Measurements from ENCODE around the gene SCFD2. TPM values are rescaled to one million over a fixed set of nuclear protein-coding genes. Genes with fewer than 3 reads are reported as not detected.
A peak's percentile ranks its signal among the peaks of the same experiment; 100 is the strongest.
"Not testable (repeated sequence)": the region's sequence is repeated elsewhere in the genome, so short reads cannot be mapped to it uniquely, and the experiment has no call there.

Gene SCFD2
- total RNA-seq, 1 experiment from 2014 or later, result 25.3 TPM

DNA sequence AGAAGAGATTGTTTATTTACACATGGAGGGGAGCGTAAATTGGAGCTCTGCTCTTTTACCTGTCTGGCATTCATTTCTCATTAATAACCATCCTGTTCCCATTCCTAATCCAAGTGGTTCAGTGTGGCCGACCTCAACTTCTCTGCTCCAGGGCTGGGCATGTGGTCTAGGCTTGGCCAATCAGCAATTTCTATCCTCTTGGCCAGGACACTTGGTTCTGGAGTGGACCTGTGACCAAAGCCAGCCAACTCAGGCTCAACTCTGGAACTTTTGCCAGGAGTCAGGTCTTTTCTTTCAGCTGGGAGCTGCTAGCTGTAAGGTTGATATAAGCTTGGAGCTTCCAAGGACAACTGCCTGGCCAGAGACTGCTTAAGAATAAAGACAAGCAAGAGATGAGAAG lies 519.4 kb downstream of the SCFD2 start:
- H3K27me3 ChIP-seq, result no peaks in the 10 kb centered on the region
- H3K9me3 ChIP-seq (replicated peaks), result no peaks in the 10 kb centered on the region
- no peak overlapping the region for H3K4me3 ChIP-seq
- 0 out of 2 replicates have a peak, but pooled peaks cover 4% of the 10 kb centered on the region for H3K4me1 ChIP-seq
- H3K36me3 ChIP-seq, result no peaks in the 10 kb centered on the region
- no peak overlapping the region for H3K27ac ChIP-seq
- no peak for DNase-seq

DNA sequence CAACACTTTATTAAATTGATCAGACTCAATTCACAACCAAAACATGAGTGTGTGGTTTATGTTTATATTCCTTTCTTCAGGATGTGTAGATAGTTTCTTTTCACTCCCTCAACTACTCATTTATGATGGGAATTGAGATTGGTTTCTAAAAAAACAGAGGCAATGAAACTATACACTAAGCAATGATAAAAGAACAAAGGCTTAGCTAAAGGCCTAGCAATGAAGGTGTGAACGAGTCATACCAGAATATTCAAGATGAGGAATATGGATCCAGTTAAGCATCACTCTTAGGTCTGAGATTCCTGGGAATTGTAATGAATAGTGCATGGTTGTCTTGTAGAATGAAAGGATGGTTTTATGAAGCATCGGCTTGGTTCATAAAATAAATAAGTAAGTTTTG lies 521.3 kb downstream of the SCFD2 start:
- Histone ChIP-seq H3K27me3 (no peaks in the 10 kb centered on the region), H3K4me1 (peaks cover 10% of the 10 kb centered on the region), H3K36me3 (no peaks in the 10 kb centered on the region), H3K27ac (no peak overlapping the region), H3K9me3 (replicated peaks) (no peaks in the 10 kb centered on the region), H3K4me3 (no peak overlapping the region)
- no peak for DNase-seq

DNA sequence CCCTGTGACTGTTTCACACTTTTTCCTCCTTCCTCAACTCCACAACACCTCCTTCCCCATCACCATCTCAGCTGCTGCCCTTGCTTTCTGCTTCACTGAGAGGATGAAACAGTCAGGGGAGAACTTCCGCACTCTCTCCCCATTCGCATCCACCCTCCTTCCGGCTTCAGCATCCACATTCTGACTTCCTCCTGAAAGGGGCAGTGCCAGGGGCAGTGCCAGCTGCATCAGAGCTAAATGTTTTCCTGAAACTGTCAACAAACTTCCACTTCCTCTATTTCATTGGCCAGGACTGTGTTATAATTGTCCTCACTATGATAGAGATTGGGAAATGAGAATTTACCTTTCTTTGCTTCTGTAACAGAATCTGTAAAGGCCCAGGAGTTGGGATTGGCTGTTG lies 521.9 kb downstream of the SCFD2 start:
- Histone ChIP-seq H3K9me3 (replicated peaks) (no peaks in the 10 kb centered on the region), H3K4me3 (no peak overlapping the region), H3K4me1 (peaks cover 17% of the 10 kb centered on the region), H3K27ac (no peak overlapping the region), H3K36me3 (no peaks in the 10 kb centered on the region), H3K27me3 (no peaks in the 10 kb centered on the region)
- DNase-seq, result no peak

DNA sequence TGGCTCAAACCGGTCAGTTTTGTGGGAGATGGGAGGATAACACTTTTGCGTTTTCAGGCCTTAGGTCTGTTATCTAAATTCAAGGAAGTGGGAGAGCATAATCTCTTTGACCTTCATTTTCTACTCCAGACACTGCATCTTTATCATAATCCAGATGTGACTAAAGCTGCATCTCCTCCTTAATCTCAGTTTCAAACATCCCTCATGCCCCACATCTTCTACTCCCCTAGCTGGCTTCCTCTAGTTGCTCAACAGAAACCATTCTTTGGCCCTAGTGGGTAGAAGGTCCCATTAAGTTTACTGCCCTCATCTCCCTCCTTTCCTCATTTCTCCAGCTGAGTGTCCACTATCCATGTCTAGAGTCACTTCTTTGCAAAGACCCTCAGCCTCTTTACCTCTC lies 522.5 kb downstream of the SCFD2 start:
- no peaks in the 10 kb centered on the region for H3K9me3 ChIP-seq (replicated peaks)
- DNase-seq, result no peak
- H3K4me3 ChIP-seq, result no peak overlapping the region
- peaks cover 23% of the 10 kb centered on the region for H3K4me1 ChIP-seq
- H3K27me3 ChIP-seq, result no peaks in the 10 kb centered on the region
- no peaks in the 10 kb centered on the region for H3K36me3 ChIP-seq
- H3K27ac ChIP-seq, result no peak overlapping the region

- peaks cover 21% of the 10 kb centered on the region for H3K4me1 ChIP-seq
- DNase-seq, result no peak
- no peaks in the 10 kb centered on the region for H3K9me3 ChIP-seq (replicated peaks)
- H3K27ac ChIP-seq, result no peak overlapping the region
- no peaks in the 10 kb centered on the region for H3K27me3 ChIP-seq
- H3K36me3 ChIP-seq, result no peaks in the 10 kb centered on the region
- no peak overlapping the region for H3K4me3 ChIP-seq
Observed at GRCh38 chr4:52842792-52843191, 523.1 kb downstream of the SCFD2 start.

DNA sequence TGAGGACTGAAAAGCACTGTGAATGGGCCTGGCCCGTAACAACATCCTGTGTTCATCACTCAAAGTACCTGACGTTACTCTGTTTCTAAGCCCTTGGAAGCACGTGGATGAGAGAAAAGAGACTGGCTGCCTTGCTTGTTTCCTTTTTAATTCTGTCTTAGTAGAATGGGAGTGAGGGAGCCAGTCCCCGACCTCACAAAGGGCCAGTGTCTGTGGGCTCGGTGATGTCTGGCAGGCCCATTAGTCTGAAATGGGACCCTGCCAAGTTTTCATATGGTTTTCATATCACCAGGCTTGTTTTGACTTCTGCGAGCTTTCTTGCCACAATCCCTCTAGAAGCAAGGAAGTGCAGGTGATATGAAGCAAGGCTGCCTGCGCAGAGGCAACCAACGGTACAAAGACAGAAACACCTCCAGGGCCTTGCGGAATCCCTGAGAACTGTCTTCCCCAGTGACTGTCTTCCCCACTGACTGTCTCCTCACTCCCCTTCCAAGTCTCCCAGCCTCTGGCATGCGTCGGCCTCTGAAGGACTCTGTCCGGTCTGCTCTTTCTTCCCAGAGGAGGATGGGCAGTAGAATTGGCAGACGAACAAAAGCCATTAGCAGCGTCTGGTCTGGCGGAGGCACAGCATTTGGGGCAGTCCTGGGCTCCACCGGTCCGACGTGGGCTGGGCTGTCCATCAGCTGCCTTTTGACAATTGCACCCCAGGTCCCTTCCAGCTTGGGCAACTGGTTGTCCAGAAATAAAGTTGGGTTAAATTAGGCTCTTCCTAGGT lies 524.0 kb downstream of the SCFD2 start:
- H3K4me1 ChIP-seq, result peaks cover 30% of the 10 kb centered on the region
- no peak for DNase-seq
- H3K27me3 ChIP-seq, result no peaks in the 10 kb centered on the region
- no peaks in the 10 kb centered on the region for H3K36me3 ChIP-seq
- no peaks in the 10 kb centered on the region for H3K9me3 ChIP-seq (replicated peaks)
- no peak overlapping the region for H3K27ac ChIP-seq
- H3K4me3 ChIP-seq, result no peak overlapping the region

- Histone ChIP-seq H3K9me3 (replicated peaks) (no peaks in the 10 kb centered on the region), H3K36me3 (no peaks in the 10 kb centered on the region), H3K4me1 (peaks cover 39% of the 10 kb centered on the region), H3K27ac (no peak overlapping the region), H3K27me3 (no peaks in the 10 kb centered on the region), H3K4me3 (no peak overlapping the region)
- no peak for DNase-seq
Observed at GRCh38 chr4:52840531-52841370, 525.1 kb downstream of the SCFD2 start.

DNA sequence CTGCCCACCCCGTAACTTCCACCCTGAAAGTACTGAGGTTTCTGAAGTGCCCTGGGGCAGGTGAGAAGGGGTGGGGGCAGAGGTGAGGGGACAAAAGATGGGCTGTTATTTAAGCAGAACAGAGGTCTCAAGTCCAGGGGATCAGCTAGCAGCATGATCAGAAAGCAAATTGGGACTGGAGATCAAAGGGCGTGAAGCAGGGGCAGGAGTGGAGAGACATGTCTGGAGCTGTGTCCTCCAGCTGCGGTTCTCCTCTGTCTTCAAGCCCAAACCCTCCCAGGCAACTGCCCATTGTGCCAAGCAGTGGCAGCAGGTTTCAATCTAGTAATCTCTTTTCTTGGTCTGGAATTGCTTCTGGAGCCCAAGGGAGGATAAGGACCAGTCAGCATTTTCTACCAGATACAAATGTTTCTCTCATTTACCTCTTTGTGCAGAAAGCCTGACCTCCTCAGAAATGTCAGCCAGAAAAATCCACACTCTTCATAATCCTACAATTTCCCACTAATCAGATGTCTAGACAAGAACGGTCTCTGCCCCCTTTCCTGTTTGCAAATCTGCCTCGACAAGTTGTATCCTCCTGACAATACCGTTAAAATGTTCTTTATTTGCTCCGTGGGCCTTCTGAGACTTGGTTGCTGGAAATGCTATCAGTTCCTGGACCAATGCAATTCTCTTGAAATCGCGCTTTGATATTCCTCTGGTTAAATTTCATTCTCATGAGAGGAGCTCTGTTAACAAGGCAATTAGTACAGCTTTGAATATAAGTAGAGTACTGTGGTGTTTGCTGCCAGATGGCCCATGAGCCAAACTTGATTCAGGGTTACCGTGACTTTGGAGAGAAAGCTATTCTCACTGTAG lies 526.9 kb downstream of the SCFD2 start:
- no peaks in the 10 kb centered on the region for H3K9me3 ChIP-seq (replicated peaks)
- H3K36me3 ChIP-seq, result no peaks in the 10 kb centered on the region
- H3K27ac ChIP-seq, result peak overlapping the region; percentile 99
- H3K27me3 ChIP-seq, result no peaks in the 10 kb centered on the region
- peaks cover 39% of the 10 kb centered on the region for H3K4me1 ChIP-seq
- H3K4me3 ChIP-seq, result peak overlapping the region; percentile 38
- DNase-seq, result peak; percentile 33 to 57

DNA sequence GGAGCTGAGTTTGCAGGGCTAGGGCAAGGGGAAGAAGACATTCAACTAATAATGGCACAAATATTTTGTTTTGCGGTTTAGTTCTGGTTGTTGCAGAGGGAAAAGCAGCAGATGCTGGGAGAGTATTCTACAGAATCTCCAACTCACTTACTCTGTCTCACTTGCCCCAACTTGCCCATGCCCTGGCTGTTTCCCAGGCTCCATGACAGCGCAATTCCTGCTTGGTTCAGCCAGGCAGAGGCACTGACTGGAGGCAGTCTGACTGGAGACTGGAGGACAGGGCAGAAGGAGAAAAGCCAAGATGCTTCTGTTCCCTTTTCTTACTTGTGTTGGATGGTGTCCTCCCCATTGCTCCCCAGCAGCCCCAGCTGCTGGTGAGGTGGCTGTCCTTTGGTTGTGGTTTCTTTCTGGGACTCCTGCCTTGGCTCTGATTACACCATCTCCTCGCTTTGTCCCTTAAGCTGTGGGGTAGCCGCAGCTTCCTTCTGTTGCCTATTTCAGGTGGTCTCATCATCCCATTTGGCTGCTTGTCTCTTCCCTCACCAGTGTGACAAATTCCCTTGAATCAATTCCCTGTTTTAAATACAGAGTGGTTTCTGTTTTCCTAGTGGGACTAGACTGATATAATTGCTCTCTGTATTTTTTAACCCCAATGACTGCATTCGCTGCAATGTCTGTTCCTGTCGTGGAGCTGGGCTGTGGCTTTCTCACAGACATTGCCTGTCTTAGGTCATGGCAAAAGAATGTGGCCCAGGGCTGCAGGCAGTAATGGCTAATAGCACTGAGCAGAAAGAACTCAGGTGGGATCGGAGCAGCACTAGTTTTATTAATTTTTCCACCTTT lies 527.9 kb downstream of the SCFD2 start:
- Histone ChIP-seq H3K4me3 (peak overlapping the region; percentile 38), H3K9me3 (replicated peaks) (no peaks in the 10 kb centered on the region), H3K27me3 (no peaks in the 10 kb centered on the region), H3K4me1 (peaks cover 39% of the 10 kb centered on the region), H3K36me3 (no peaks in the 10 kb centered on the region), H3K27ac (peak overlapping the region; percentile 99)
- peak; percentile 93 to 95 for DNase-seq

DNA sequence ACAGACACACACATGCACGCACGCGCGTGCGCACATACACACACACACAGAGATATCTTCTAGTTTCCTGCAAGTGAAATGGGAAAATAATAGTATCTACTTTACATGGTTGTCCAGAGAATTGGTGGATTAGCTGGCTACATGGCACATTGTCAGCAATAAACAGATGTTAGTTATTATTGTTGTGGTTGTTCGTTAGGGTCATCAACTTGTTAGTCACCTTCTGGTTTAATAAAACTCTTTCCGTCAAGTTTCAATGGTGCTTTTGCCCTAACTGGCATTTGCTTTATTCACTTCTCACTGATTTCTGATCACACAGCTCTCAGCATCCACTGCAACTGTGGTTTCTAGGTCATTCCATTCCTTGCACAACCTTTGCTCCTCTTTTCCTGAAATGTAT lies 529.2 kb downstream of the SCFD2 start:
- Histone ChIP-seq H3K27me3 (no peaks in the 10 kb centered on the region), H3K4me1 (peaks cover 39% of the 10 kb centered on the region), H3K27ac (peak overlapping the region; percentile 99), H3K36me3 (no peaks in the 10 kb centered on the region), H3K4me3 (no peak overlapping the region), H3K9me3 (replicated peaks) (no peaks in the 10 kb centered on the region)
- DNase-seq, result no peak

GRCh38 chr4:52836120-52836519 lies 529.7 kb downstream of the SCFD2 start:
- no peak overlapping the region for H3K4me3 ChIP-seq
- H3K27me3 ChIP-seq, result no peaks in the 10 kb centered on the region
- no peak overlapping the region; the same call in 1 of the 2 replicates for H3K27ac ChIP-seq
- H3K9me3 ChIP-seq (replicated peaks), result no peaks in the 10 kb centered on the region
- peaks cover 39% of the 10 kb centered on the region for H3K4me1 ChIP-seq
- no peaks in the 10 kb centered on the region for H3K36me3 ChIP-seq
- no peak for DNase-seq

GRCh38 chr4:52834641-52835456 lies 531.0 kb downstream of the SCFD2 start:
- H3K9me3 ChIP-seq (replicated peaks); DNase-seq; H3K27me3 ChIP-seq; H3K27ac ChIP-seq; H3K4me3 ChIP-seq; H3K36me3 ChIP-seq: not testable (repeated sequence)
- H3K4me1 ChIP-seq, result peaks cover 35% of the 10 kb centered on the region

DNA sequence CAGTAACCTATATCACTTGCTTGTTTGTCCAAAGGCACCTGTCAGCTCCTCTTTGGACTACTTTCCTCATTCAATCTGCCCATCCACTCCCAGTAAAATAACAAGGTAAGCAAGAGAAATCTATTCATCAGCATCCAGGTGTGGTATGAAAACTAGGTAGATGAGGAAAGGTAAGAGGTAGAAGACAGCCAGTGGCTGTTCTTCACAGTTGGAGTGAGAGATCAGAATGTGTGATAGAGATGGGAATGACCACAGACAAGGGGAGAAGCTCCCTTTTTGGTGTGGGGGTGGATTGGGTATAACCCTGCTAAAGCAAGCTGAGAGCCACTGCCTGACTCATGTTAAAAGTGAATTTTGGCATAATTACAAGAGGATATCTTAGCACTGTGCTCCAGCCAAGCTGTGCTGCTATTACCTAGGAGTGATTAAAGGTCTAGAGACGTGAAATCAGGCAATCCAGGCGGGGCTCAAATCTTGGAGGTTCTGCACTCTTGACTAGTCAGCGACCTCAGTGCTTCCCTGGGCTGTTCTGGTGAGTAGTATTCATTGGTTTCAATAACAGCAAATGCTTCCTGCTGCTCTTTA lies 531.8 kb downstream of the SCFD2 start:
- peaks cover 27% of the 10 kb centered on the region for H3K4me1 ChIP-seq
- no peak overlapping the region for H3K4me3 ChIP-seq
- no peak for DNase-seq
- H3K27ac ChIP-seq, result no peak overlapping the region
- no peaks in the 10 kb centered on the region for H3K27me3 ChIP-seq
- no peaks in the 10 kb centered on the region for H3K36me3 ChIP-seq
- H3K9me3 ChIP-seq (replicated peaks), result no peaks in the 10 kb centered on the region

All from SJCRH30 (cell line).